Mucosa of stomach (tissue), 1 donor: ENCODE data around the gene FAF1.

ENCODE experiments used
- H3K27me3 ChIP-seq: one replicate; pipeline ENCODE4 v1.7.0; 2013; ENCODE audit warnings: mild to moderate bottlenecking, low read length; ENCODE audit not compliant: control insufficient read depth, insufficient read depth
- H3K36me3 ChIP-seq: one replicate; pipeline ENCODE4 v1.7.0; 2013; ENCODE audit warnings: low read length; ENCODE audit not compliant: control insufficient read depth, insufficient read depth
- H3K4me1 ChIP-seq: one replicate; pipeline ENCODE4 v1.7.0; 2013; ENCODE audit warnings: mild to moderate bottlenecking, low read length; ENCODE audit not compliant: control insufficient read depth, insufficient read depth
- H3K4me3 ChIP-seq: one replicate; pipeline ENCODE4 v1.7.0; 2013; ENCODE audit warnings: low read length
- H3K9ac ChIP-seq: one replicate; pipeline ENCODE4 v1.7.0; 2013; ENCODE audit warnings: mild to moderate bottlenecking, low read length, moderate library complexity
- H3K9me3 ChIP-seq: one replicate; pipeline ENCODE4 v1.7.0; 2013; ENCODE audit warnings: mild to moderate bottlenecking, low read length, moderate library complexity; ENCODE audit not compliant: control insufficient read depth
- donor health status: Pancreatic carcinoma.

FAF1 gene

GRCh38 chr1:50622259-50622658, 337.8 kb downstream of the FAF1 start:
- Histone ChIP-seq H3K9me3 (no peaks in the 10 kb centered on the region), H3K9ac (no peak overlapping the region), H3K4me3 (no peak overlapping the region), H3K36me3 (no peaks in the 10 kb centered on the region), H3K4me1 (no peaks in the 10 kb centered on the region), H3K27me3 (no peaks in the 10 kb centered on the region)

- Histone ChIP-seq H3K36me3 (no peaks in the 10 kb centered on the region), H3K9me3 (no peaks in the 10 kb centered on the region), H3K27me3 (no peaks in the 10 kb centered on the region), H3K4me3 (peak overlapping the region; percentile 54), H3K9ac (peak overlapping the region; percentile 49), H3K4me1 (no peaks in the 10 kb centered on the region)
These were observed 339.3 kb downstream of the FAF1 start for GRCh38 chr1:50620680-50621329.

GRCh38 chr1:50615036-50615750, 344.9 kb downstream of the FAF1 start:
- H3K4me1 ChIP-seq, result no peaks in the 10 kb centered on the region
- no peaks in the 10 kb centered on the region for H3K27me3 ChIP-seq
- no peak overlapping the region for H3K9ac ChIP-seq
- H3K9me3 ChIP-seq, result no peaks in the 10 kb centered on the region
- H3K4me3 ChIP-seq, result no peak overlapping the region
- no peaks in the 10 kb centered on the region for H3K36me3 ChIP-seq

GRCh38 chr1:50611675-50612074, 348.4 kb downstream of the FAF1 start:
- Histone ChIP-seq H3K4me3 (no peak overlapping the region), H3K36me3 (no peaks in the 10 kb centered on the region), H3K27me3 (no peaks in the 10 kb centered on the region), H3K9me3 (no peaks in the 10 kb centered on the region), H3K9ac (no peak overlapping the region), H3K4me1 (no peaks in the 10 kb centered on the region)

GRCh38 chr1:50610563-50610962, 349.5 kb downstream of the FAF1 start:
- Histone ChIP-seq H3K36me3 (no peaks in the 10 kb centered on the region), H3K4me1 (no peaks in the 10 kb centered on the region)

GRCh38 chr1:50609508-50609907, 350.6 kb downstream of the FAF1 start:
- Histone ChIP-seq H3K36me3 (no peaks in the 10 kb centered on the region), H3K4me1 (no peaks in the 10 kb centered on the region)

More at GRCh38 chr1:50610563-50610962, 349.5 kb downstream of the FAF1 start:
- Histone ChIP-seq H3K9me3 (no peaks in the 10 kb centered on the region), H3K27me3 (no peaks in the 10 kb centered on the region), H3K9ac (no peak overlapping the region), H3K4me3 (no peak overlapping the region)

GRCh38 chr1:50605186-50605875, 354.7 kb downstream of the FAF1 start:
- Histone ChIP-seq H3K27me3 (no peaks in the 10 kb centered on the region), H3K4me3 (no peak overlapping the region), H3K9ac (no peak overlapping the region), H3K36me3 (no peaks in the 10 kb centered on the region), H3K4me1 (no peaks in the 10 kb centered on the region), H3K9me3 (no peaks in the 10 kb centered on the region)

More at GRCh38 chr1:50609508-50609907, 350.6 kb downstream of the FAF1 start:
- Histone ChIP-seq H3K9ac (no peak overlapping the region), H3K4me3 (no peak overlapping the region), H3K9me3 (no peaks in the 10 kb centered on the region), H3K27me3 (no peaks in the 10 kb centered on the region)

- H3K36me3 ChIP-seq, result no peaks in the 10 kb centered on the region
- no peak overlapping the region for H3K9ac ChIP-seq
- H3K4me1 ChIP-seq, result no peaks in the 10 kb centered on the region
- H3K9me3 ChIP-seq, result no peaks in the 10 kb centered on the region
- H3K4me3 ChIP-seq, result no peak overlapping the region
- no peaks in the 10 kb centered on the region for H3K27me3 ChIP-seq
These were observed 355.5 kb downstream of the FAF1 start for GRCh38 chr1:50604580-50604979.

GRCh38 chr1:50603274-50604271, 356.5 kb downstream of the FAF1 start:
- no peaks in the 10 kb centered on the region for H3K4me1 ChIP-seq
- no peak overlapping the region for H3K9ac ChIP-seq
- no peaks in the 10 kb centered on the region for H3K27me3 ChIP-seq
- H3K9me3 ChIP-seq, result no peaks in the 10 kb centered on the region
- H3K4me3 ChIP-seq, result no peak overlapping the region
- H3K36me3 ChIP-seq, result no peaks in the 10 kb centered on the region

- H3K4me1 ChIP-seq, result no peaks in the 10 kb centered on the region
- H3K9me3 ChIP-seq, result no peaks in the 10 kb centered on the region
- no peaks in the 10 kb centered on the region for H3K36me3 ChIP-seq
- no peaks in the 10 kb centered on the region for H3K27me3 ChIP-seq
- H3K4me3 ChIP-seq, result no peak overlapping the region
- no peak overlapping the region for H3K9ac ChIP-seq
These were observed 360.5 kb downstream of the FAF1 start for GRCh38 chr1:50599546-50599945.

GRCh38 chr1:50595874-50596273, 364.2 kb downstream of the FAF1 start:
- Histone ChIP-seq H3K9ac (no peak overlapping the region), H3K27me3 (no peaks in the 10 kb centered on the region), H3K4me1 (no peaks in the 10 kb centered on the region), H3K4me3 (no peak overlapping the region), H3K9me3 (no peaks in the 10 kb centered on the region), H3K36me3 (no peaks in the 10 kb centered on the region)
